Nephron (organoid): ENCODE measurements around the gene USP32.
A peak's percentile ranks its signal among the peaks of the same experiment; 100 is the strongest.

ENCODE experiments used
- H3K27ac Mint-ChIP-seq, 3 experiments: 2 replicates each; pipeline ENCODE4 v1.8.0; 2020; ENCODE audit warnings: mixed read lengths in 3 of 3, mild to moderate bottlenecking in 2 of 3, moderate library complexity in 1 of 3
- H3K27me3 Mint-ChIP-seq: 2 replicates; pipeline ENCODE4 v1.8.0; 2021; ENCODE audit warnings: low read depth, mild to moderate bottlenecking, moderate library complexity, mixed read lengths
- H3K36me3 Mint-ChIP-seq: 2 replicates; pipeline ENCODE4 v1.8.0; 2020; ENCODE audit warnings: low read depth, mixed read lengths
- H3K4me1 Mint-ChIP-seq: 2 replicates; pipeline ENCODE4 v1.8.0; 2020; ENCODE audit warnings: mixed read lengths
- H3K4me3 Mint-ChIP-seq, 3 experiments: 2 replicates each; pipeline ENCODE4 v1.8.0; 2020; ENCODE audit warnings: mild to moderate bottlenecking in 3 of 3, mixed read lengths in 3 of 3, moderate library complexity in 2 of 3
- H3K9me3 Mint-ChIP-seq: 2 replicates; pipeline ENCODE4 v1.8.0; 2020; ENCODE audit warnings: mixed read lengths
- TF ChIP-seq, protein P1 (sequence below), 3 experiments: fragments of 200-600 bp; sonication (generic); IDR thresholded peaks; one replicate each; pipeline ENCODE4 v1.5.0; 2021; ENCODE audit warnings: antibody characterized with exemption in 3 of 3; ENCODE audit not compliant: unreplicated experiment in 3 of 3

USP32 gene

GRCh38 chr17:60159479-60159866, 232.5 kb downstream of the USP32 start:
- no peaks in the 10 kb centered on the region for H3K36me3 Mint-ChIP-seq
- peaks cover 19% of the 10 kb centered on the region for H3K4me1 Mint-ChIP-seq
- peaks cover 36% of the 10 kb centered on the region for H3K27me3 Mint-ChIP-seq
- no peaks in the 10 kb centered on the region for H3K9me3 Mint-ChIP-seq
- TF ChIP-seq, protein P1, sequence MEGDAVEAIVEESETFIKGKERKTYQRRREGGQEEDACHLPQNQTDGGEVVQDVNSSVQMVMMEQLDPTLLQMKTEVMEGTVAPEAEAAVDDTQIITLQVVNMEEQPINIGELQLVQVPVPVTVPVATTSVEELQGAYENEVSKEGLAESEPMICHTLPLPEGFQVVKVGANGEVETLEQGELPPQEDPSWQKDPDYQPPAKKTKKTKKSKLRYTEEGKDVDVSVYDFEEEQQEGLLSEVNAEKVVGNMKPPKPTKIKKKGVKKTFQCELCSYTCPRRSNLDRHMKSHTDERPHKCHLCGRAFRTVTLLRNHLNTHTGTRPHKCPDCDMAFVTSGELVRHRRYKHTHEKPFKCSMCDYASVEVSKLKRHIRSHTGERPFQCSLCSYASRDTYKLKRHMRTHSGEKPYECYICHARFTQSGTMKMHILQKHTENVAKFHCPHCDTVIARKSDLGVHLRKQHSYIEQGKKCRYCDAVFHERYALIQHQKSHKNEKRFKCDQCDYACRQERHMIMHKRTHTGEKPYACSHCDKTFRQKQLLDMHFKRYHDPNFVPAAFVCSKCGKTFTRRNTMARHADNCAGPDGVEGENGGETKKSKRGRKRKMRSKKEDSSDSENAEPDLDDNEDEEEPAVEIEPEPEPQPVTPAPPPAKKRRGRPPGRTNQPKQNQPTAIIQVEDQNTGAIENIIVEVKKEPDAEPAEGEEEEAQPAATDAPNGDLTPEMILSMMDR (IDR thresholded peaks at IDR 0.05; ENCODE audit: unreplicated experiment in 3 of 3) = no peak
- H3K27ac Mint-ChIP-seq = no peak overlapping the region
- H3K4me3 Mint-ChIP-seq = no peak overlapping the region

- H3K4me3 Mint-ChIP-seq = no peak overlapping the region
- no peaks in the 10 kb centered on the region for H3K9me3 Mint-ChIP-seq
- TF ChIP-seq, protein P1 (IDR thresholded peaks at IDR 0.05; ENCODE audit: unreplicated experiment in 3 of 3) = no peak
- H3K4me1 Mint-ChIP-seq = peaks cover 23% of the 10 kb centered on the region
- H3K27me3 Mint-ChIP-seq = peaks cover 38% of the 10 kb centered on the region
- no peaks in the 10 kb centered on the region for H3K36me3 Mint-ChIP-seq
- no peak overlapping the region for H3K27ac Mint-ChIP-seq
Measured at GRCh38 chr17:60158751-60159478, 233.0 kb downstream of the USP32 start.

DNA sequence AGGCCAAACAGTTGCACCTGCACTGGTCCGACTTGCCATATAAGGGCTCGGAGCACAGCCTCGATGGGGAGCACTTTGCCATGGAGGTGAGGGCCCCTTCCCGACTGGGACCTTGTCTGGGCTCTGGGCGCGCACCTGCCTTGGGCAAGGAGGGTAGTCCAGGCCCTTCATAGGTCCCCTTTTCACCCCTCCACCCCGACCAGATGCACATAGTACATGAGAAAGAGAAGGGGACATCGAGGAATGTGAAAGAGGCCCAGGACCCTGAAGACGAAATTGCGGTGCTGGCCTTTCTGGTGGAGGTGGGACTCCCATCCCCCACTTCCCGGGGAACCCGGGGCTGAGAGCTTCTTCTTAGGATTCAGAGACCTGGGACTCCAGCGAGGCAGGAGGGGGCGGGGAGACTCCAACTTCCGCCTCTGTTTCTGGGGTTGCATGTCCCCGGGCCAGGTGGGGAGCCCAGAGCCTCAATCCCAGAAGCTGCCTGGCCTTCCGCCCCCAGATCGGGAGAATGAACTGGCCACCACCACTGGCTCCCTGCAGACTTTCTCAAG, 234.4 kb downstream of the USP32 start:
- no peaks in the 10 kb centered on the region for H3K9me3 Mint-ChIP-seq
- H3K27me3 Mint-ChIP-seq = peaks cover 47% of the 10 kb centered on the region
- H3K4me3 Mint-ChIP-seq = no peak overlapping the region
- H3K36me3 Mint-ChIP-seq = no peaks in the 10 kb centered on the region
- TF ChIP-seq, protein P1 (IDR thresholded peaks at IDR 0.05; ENCODE audit: unreplicated experiment in 3 of 3) = no peak
- peaks cover 27% of the 10 kb centered on the region for H3K4me1 Mint-ChIP-seq
- no peak overlapping the region for H3K27ac Mint-ChIP-seq

DNA sequence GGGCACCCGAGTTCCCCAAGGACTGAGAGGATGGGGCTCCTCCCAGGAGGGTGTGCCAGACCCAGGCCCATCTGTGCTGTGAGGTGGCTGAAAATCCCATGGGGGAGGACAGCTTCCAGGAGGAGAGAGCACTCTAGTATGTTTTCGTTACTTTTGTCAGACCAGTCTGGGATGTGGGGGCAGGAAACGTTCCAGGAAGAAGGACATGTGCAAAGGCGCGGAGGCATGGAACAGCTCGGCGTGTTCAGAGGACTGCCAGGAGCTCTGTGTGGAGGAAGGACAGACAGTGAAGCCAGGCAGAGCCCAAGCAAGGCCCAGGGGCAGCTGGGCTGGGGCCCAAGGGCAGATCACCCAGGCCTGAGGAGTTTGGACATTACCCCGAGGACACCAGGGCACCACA, 235.2 kb downstream of the USP32 start:
- Mint-ChIP-seq H3K27me3 (peaks cover 55% of the 10 kb centered on the region), H3K27ac (peak overlapping the region in 1 of 3 experiments; percentile 14), H3K36me3 (no peaks in the 10 kb centered on the region), H3K4me3 (no peak overlapping the region), H3K9me3 (no peaks in the 10 kb centered on the region), H3K4me1 (peaks cover 27% of the 10 kb centered on the region)
- TF ChIP-seq, protein P1 (IDR thresholded peaks at IDR 0.05; ENCODE audit: unreplicated experiment in 3 of 3) = no peak

GRCh38 chr17:60155815-60156214, 236.1 kb downstream of the USP32 start:
- TF ChIP-seq, protein P1 (IDR thresholded peaks at IDR 0.05; ENCODE audit: unreplicated experiment in 3 of 3) = no peak
- peaks cover 61% of the 10 kb centered on the region for H3K27me3 Mint-ChIP-seq
- peak overlapping the region in 1 of 3 experiments; percentile 20 for H3K27ac Mint-ChIP-seq
- H3K36me3 Mint-ChIP-seq = no peaks in the 10 kb centered on the region
- H3K4me3 Mint-ChIP-seq = no peak overlapping the region
- H3K9me3 Mint-ChIP-seq = no peaks in the 10 kb centered on the region
- H3K4me1 Mint-ChIP-seq = peaks cover 22% of the 10 kb centered on the region

- TF ChIP-seq, protein P1 (IDR thresholded peaks at IDR 0.05; ENCODE audit: unreplicated experiment in 3 of 3) = no peak
- peaks cover 61% of the 10 kb centered on the region for H3K27me3 Mint-ChIP-seq
- H3K27ac Mint-ChIP-seq = peak overlapping the region in 1 of 3 experiments; percentile 20
- H3K9me3 Mint-ChIP-seq = no peaks in the 10 kb centered on the region
- H3K36me3 Mint-ChIP-seq = no peaks in the 10 kb centered on the region
- H3K4me3 Mint-ChIP-seq = no peak overlapping the region
- H3K4me1 Mint-ChIP-seq = peaks cover 21% of the 10 kb centered on the region
Measured at GRCh38 chr17:60155427-60155814, 236.5 kb downstream of the USP32 start.
